Fibroblast of lung (primary cell): ENCODE data around the gene METTL26.

ENCODE experiments used
- EZH2 ChIP-seq: IDR thresholded peaks from 2 replicates; pipeline ENCODE4 v1.5.1; 2012; ENCODE audit warnings: low read length, control low read depth, mild to moderate bottlenecking; ENCODE audit errors: missing control alignments
- TF ChIP-seq, protein P1 (sequence below), 2 donors: IDR thresholded peaks in 1 of 2; conservative IDR thresholded peaks in 1 of 2; 1 replicate in 1 of 2; 2 replicates in 1 of 2; pipeline ENCODE4 v1.5.1; 2011 to 2012; ENCODE audit warnings: low read length in 2 of 2, control low read depth in 1 of 2, inconsistent platforms in 1 of 2, low read depth in 1 of 2, mild to moderate bottlenecking in 1 of 2

DNA sequence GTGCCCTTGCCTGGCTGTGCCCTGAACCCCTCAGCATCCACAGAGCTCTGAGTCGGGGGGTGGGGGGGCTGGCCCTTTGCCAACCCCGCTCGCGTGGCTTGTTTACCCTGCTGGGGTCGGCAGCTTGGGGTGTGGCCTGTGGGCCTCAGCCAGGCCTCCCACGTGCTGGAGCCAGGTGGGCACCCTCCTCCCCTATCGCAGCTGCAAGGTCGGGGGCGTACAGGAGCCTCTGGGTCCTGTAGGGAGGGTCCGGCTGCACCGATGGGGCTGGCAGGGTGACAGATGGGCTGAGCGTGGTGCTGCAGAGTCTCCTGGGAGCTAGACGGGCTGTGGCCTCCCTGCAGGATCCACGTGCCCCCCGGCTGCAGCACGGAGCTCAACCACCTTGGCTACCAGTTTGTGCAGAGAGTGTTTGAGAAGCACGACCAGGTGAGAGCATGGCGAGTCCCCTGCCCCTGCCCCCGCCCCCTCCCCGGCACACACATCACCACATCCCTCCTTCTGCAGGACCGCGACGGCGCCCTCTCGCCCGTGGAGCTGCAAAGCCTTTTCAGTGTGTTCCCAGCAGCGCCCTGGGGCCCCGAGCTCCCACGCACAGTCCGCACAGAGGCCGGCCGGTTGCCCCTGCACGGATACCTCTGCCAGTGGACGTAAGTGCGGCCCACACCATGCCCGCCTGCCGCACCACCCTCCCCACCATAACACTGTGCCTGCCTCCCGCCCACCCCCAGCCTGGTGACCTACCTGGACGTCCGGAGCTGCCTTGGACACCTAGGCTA, 35.4 kb upstream of the METTL26 start:
- TF ChIP-seq EZH2 = no peak
- TF ChIP-seq, protein P1, sequence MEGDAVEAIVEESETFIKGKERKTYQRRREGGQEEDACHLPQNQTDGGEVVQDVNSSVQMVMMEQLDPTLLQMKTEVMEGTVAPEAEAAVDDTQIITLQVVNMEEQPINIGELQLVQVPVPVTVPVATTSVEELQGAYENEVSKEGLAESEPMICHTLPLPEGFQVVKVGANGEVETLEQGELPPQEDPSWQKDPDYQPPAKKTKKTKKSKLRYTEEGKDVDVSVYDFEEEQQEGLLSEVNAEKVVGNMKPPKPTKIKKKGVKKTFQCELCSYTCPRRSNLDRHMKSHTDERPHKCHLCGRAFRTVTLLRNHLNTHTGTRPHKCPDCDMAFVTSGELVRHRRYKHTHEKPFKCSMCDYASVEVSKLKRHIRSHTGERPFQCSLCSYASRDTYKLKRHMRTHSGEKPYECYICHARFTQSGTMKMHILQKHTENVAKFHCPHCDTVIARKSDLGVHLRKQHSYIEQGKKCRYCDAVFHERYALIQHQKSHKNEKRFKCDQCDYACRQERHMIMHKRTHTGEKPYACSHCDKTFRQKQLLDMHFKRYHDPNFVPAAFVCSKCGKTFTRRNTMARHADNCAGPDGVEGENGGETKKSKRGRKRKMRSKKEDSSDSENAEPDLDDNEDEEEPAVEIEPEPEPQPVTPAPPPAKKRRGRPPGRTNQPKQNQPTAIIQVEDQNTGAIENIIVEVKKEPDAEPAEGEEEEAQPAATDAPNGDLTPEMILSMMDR (conservative IDR thresholded peaks at IDR 0.05 in 1 of 2, IDR thresholded peaks at IDR 0.05 in 1 of 2; ENCODE audit: low read depth in 1 of 2, low read length in 2 of 2) = no peak
